AG04450 (cell line): ENCODE data around the gene TNFAIP3. TPM values are rescaled to one million over a fixed set of nuclear protein-coding genes. Genes with fewer than 3 reads are reported as not detected.

Experiments
- CTCF ChIA-PET: fragments of 300-600, 350-600 bp; formaldehyde crosslinking; extraction: SDS; loops from one replicate; lab custom pipeline; 2022; ENCODE audit warnings: antibody characterized with exemption, inconsistent platforms; lab: Charles Lee
- POLR2A ChIA-PET: fragments of 350-600 bp; formaldehyde crosslinking; extraction: SDS; loops from one replicate; lab custom pipeline; 2021; ENCODE audit warnings: antibody characterized with exemption, inconsistent platforms; lab: Yijun Ruan, JAX
- DNase-seq: peaks from one replicate; pipeline ENCODE4 v3.0.0-alpha.2; 2011; ENCODE audit warnings: low read depth, low spot score
- H3K27ac ChIP-seq: one replicate; pipeline ENCODE4 v1.5.1; 2012; ENCODE audit warnings: low read depth, low read length, control low read depth
- H3K27me3 ChIP-seq: one replicate; pipeline ENCODE4 v1.6.0; 2012; ENCODE audit warnings: low read length; ENCODE audit not compliant: control insufficient read depth, insufficient read depth
- H3K4me3 ChIP-seq: 2 replicates; pipeline ENCODE4 v1.5.1; 2011; ENCODE audit warnings: mild to moderate bottlenecking, low read depth, low read length, control low read depth
- H3K9me3 ChIP-seq: 2 replicates; pipeline ENCODE4 v1.5.1; 2012; ENCODE audit warnings: low read length; ENCODE audit not compliant: control insufficient read depth, insufficient read depth
- polyA plus RNA-seq: library from polyadenylated mRNA; depleted of rRNA; stranded (reverse); fragments of >200 nt; gene quantifications from 2 replicates; pipeline ENCODE4 v1.2.3, GENCODE V29; 2011
- TF ChIP-seq, protein P1 (sequence below): IDR thresholded peaks from 2 replicates; pipeline ENCODE4 v1.5.1; 2011; ENCODE audit warnings: low read depth, low read length, control low read depth, inconsistent platforms

TNFAIP3 gene
- polyA plus RNA-seq, 1 experiment: 16.7 TPM

DNA sequence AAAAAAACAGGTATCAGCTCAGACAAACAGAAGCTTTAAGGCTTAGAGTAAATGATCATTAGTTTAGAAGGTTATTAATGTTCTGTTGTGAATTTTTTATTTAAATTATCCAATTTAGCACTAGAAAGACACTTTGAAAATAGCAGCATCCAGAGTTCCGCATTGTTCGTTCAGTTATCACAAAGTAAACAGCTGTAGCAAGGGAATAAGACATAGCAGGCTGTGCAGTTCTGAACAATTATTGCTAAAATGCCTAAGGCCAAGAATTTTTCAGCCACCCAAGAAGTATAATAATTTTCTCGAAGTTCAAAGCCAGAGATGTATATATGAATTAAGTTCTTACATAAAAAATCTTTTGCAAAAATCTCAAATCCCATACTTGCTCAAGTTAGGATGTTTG lies 8.0 kb upstream of the TNFAIP3 start:
- H3K27me3 ChIP-seq: no peaks in the 10 kb centered on the region
- ChIA-PET POLR2A (no interaction called here), CTCF (interaction anchor here (1.4 to 2.2 kb wide), 3 partner anchors 8 to 151 kb away, joined by 5 to 6 read pairs (median 5); partner anchors contain the start of gene TNFAIP3)
- H3K4me3 ChIP-seq: no peak overlapping the region
- H3K27ac ChIP-seq: no peak overlapping the region
- H3K9me3 ChIP-seq: no peaks in the 10 kb centered on the region
- DNase-seq: no peak
- TF ChIP-seq, protein P1, sequence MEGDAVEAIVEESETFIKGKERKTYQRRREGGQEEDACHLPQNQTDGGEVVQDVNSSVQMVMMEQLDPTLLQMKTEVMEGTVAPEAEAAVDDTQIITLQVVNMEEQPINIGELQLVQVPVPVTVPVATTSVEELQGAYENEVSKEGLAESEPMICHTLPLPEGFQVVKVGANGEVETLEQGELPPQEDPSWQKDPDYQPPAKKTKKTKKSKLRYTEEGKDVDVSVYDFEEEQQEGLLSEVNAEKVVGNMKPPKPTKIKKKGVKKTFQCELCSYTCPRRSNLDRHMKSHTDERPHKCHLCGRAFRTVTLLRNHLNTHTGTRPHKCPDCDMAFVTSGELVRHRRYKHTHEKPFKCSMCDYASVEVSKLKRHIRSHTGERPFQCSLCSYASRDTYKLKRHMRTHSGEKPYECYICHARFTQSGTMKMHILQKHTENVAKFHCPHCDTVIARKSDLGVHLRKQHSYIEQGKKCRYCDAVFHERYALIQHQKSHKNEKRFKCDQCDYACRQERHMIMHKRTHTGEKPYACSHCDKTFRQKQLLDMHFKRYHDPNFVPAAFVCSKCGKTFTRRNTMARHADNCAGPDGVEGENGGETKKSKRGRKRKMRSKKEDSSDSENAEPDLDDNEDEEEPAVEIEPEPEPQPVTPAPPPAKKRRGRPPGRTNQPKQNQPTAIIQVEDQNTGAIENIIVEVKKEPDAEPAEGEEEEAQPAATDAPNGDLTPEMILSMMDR: no peak

DNA sequence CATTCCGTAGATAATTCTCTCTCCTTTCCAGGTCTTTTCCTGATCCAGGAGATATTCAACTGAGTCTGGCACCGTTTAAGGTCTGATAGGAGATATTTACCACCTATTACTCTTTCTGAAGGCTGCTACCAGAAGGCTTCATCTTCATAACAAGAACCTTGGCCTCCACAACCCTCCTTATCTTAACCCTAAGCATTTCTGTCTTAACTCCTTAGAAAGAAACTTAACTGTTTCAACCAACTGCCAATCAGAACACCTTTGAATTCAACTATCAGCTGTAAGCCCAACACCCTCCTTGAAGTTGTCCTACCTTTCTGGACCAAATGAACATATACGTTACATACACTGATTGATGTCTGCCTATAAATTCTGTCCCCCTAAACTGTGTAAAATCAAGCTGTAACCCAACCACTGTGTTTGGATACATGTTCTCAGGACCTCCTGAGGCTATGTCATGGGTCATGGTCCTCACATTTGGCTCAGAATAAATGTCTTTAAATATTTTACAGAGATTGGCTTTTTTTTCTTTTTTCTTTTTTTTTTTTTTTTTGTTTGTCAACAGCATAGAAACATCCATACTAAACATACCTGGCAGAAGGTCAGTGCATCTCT lies 6.6 kb upstream of the TNFAIP3 start:
- TF ChIP-seq, protein P1: no peak
- Histone ChIP-seq H3K27me3 (no peaks in the 10 kb centered on the region), H3K27ac (no peak overlapping the region), H3K9me3 (no peaks in the 10 kb centered on the region), H3K4me3 (no peak overlapping the region)
- ChIA-PET CTCF (no interaction called here), POLR2A (no interaction called here)
- DNase-seq: no peak

DNA sequence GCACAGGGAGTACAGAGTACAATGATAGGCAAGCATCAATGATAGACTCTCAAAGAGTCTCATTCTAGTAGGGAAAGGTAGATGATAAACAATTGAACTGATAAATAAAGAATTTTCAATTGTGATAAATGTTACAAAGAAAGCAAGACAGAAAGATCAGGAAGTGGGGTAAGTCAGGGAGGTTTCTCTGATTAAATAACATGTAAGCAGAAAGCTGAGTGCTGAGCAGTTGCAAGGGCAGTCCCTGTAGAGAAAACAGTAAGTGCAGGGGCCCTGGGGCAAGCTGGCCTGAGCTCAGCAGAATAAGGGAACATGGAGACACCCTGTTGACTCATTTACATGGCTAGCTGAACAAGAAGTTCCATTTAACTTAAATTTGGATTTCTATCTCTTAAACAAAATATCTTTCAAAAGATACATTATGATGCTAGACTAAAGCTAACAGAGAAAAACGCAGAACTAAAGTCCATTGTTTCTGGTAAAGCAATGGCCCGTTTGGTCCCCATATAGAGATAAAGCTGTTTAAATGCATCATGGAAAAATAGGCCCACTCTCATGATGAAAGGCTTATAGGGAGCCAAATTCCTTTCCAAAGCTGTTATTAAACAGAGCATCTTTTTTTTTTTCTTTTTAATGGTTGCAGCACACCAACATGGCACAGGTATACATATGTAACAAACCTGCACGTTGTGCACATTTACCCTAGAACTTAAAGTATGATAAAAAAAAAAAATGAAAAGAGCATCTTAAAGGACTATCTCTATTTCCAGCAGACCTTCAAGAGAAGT lies 5.3 kb upstream of the TNFAIP3 start:
- ChIA-PET CTCF (interaction anchor here (0.7 to 2.5 kb wide), 2 partner anchors 145 to 154 kb away, joined by 3 to 5 read pairs; no protein-coding TSS in a partner anchor), POLR2A (no interaction called here)
- Histone ChIP-seq H3K4me3 (no peak overlapping the region), H3K27me3 (no peaks in the 10 kb centered on the region), H3K27ac (no peak overlapping the region), H3K9me3 (no peaks in the 10 kb centered on the region)
- TF ChIP-seq, protein P1: no peak
- no peak for DNase-seq

DNA sequence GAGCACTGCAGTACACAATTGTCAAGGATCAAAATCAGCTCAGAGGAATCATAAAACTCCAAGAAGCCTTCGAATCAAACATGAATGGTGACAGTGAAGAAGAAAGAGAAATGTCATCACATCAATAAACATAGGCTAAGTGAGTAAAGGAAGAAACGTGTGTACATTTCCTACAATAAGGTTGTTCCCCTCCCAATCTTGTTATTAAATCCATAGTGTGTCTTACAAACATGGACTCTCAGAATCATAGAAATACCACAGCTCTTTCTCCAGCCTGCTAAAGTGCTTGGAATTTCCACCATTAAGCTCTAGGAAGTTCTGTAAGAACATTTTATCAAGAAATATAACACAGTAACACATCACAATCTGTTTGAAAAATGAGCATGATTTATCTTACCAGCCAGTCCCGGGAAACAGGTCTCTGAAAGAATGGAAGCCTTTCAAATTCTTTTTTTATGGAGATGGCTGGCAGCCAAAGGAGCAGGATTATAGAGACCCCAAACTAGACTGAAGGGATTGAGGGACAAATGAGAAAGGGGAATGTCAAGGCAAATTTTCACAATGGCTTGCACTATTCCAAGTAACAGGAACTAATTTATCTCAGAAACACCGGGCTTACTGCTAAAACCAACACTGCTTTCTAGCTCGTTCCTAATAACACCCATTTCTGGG lies 4.5 kb upstream of the TNFAIP3 start:
- TF ChIP-seq, protein P1: no peak
- Histone ChIP-seq H3K9me3 (no peaks in the 10 kb centered on the region; the same call in 1 of the 2 replicates), H3K4me3 (no peak overlapping the region), H3K27ac (no peak overlapping the region), H3K27me3 (no peaks in the 10 kb centered on the region)
- DNase-seq: no peak
- CTCF ChIA-PET: interaction anchor here (0.6 to 2.5 kb wide), 3 partner anchors 144 to 224 kb away, joined by 3 to 5 read pairs (median 3); no protein-coding TSS in a partner anchor
- POLR2A ChIA-PET: no interaction called here
